GM12878 (cell line): Measurements from ENCODE around the gene MYO15A. TPM values are rescaled to one million over a fixed set of nuclear protein-coding genes. Genes with fewer than 3 reads are reported as not detected.

Experiments
- ATAC-seq: fragments of 200-7000 bp; cut with Tn5 transposase; 3 replicates; pipeline ENCODE4 v1.9.1; 2020; ENCODE audit warnings: mild to moderate bottlenecking, moderate library complexity
- BruUV-seq: library from RNA; stranded (reverse); fragments of 400-500 nt; replicated peaks from 2 replicates; lab custom pipeline; 2021; lab: Mats Ljungman, UMichigan
- CTCF ChIA-PET: fragments of 300-600 bp; sonication (Branson Sonifier 250); formaldehyde crosslinking; extraction: SDS; loops from one replicate; lab custom pipeline; 2021; ENCODE audit warnings: inconsistent platforms; lab: Yijun Ruan, JAX
- POLR2A ChIA-PET: fragments of 350-600 bp; formaldehyde crosslinking; extraction: SDS; loops from one replicate; lab custom pipeline; 2021; ENCODE audit warnings: inconsistent platforms; lab: Charles Lee
- RAD21 ChIA-PET: fragments of 300-600 bp; sonication (Branson Sonifier 250); formaldehyde crosslinking; loops from one replicate; lab custom pipeline; 2023; ENCODE audit warnings: antibody characterized with exemption; ENCODE audit not compliant: unreplicated experiment; lab: Charles Lee
- SMC1A ChIA-PET: fragments of 300-600 bp; sonication (Branson Sonifier 250); formaldehyde crosslinking; loops from one replicate; lab custom pipeline; 2023; ENCODE audit not compliant: unreplicated experiment, uncharacterized antibody; lab: Charles Lee
- DNase-seq: peaks from one replicate; pipeline ENCODE4 v3.0.0-alpha.2; 2011; ENCODE audit warnings: low read depth, low spot score
- FAIRE-seq: peaks from 3 replicates; lab custom pipeline; 2011; peaks lifted over from hg19 to GRCh38; lab: Jason Lieb, UNC
- H2AFZ ChIP-seq: 2 replicates; pipeline ENCODE4 v1.6.0; 2011; ENCODE audit warnings: low read depth, low read length, control low read depth; ENCODE audit not compliant: control insufficient read depth
- H3K27ac ChIP-seq: 2 replicates; pipeline ENCODE4 v1.5.1; 2011; ENCODE audit warnings: control low read depth; ENCODE audit not compliant: control insufficient read depth, insufficient read depth
- H3K27me3 ChIP-seq, 2 experiments: replicated peaks in 1 of 2; 2 replicates each; pipeline versions ENCODE4 v1.6.0 to v1.6.1; 2011; ENCODE audit warnings: low read length in 1 of 2; ENCODE audit not compliant: control insufficient read depth in 2 of 2, insufficient read depth in 2 of 2
- H3K36me3 ChIP-seq, 2 experiments: 2 replicates each; pipeline ENCODE4 v1.5.1; 2011; ENCODE audit warnings: low read length in 1 of 2; ENCODE audit not compliant: control insufficient read depth in 2 of 2, insufficient read depth in 2 of 2
- H3K4me1 ChIP-seq: 2 replicates; pipeline ENCODE4 v1.6.1; 2011; ENCODE audit warnings: mild to moderate bottlenecking, low read length, moderate library complexity, mixed read lengths; ENCODE audit not compliant: control insufficient read depth, insufficient read depth
- H3K4me2 ChIP-seq: 2 replicates; pipeline ENCODE4 v1.6.0; 2011; ENCODE audit warnings: control low read depth; ENCODE audit not compliant: control insufficient read depth, insufficient read depth
- H3K4me3 ChIP-seq: fragments of 200-600 bp; sonication (generic); 2 replicates; pipeline ENCODE4 v1.5.1; 2016
- H3K79me2 ChIP-seq: 2 replicates; pipeline ENCODE4 v1.6.0; 2011; ENCODE audit warnings: low read length; ENCODE audit not compliant: control insufficient read depth, insufficient read depth
- H3K9ac ChIP-seq: 2 replicates; pipeline ENCODE4 v1.8.0; 2011; ENCODE audit warnings: low read length, control low read depth, mixed read lengths; ENCODE audit not compliant: control insufficient read depth, insufficient read depth
- H3K9me3 ChIP-seq: replicated peaks from 3 replicates; pipeline ENCODE4 v1.5.1; 2011; ENCODE audit warnings: mild to moderate bottlenecking, low read length; ENCODE audit not compliant: control insufficient read depth, insufficient read depth
- H4K20me1 ChIP-seq: 2 replicates; pipeline ENCODE4 v1.6.0; 2011; ENCODE audit not compliant: control insufficient read depth, insufficient read depth
- BCLAF1 ChIP-seq: fragments of 450-650 bp; IDR thresholded peaks from 2 replicates; pipeline ENCODE4 v1.6.1; 2017; ENCODE audit warnings: antibody characterized with exemption, mild to moderate bottlenecking, moderate library complexity
- BHLHE40 ChIP-seq, 2 experiments: fragments of 450-650 bp in 1 of 2; IDR thresholded peaks; 2 replicates each; pipeline ENCODE4 v1.6.1; 2011 to 2017; ENCODE audit warnings: low read depth in 2 of 2, borderline replicate concordance in 1 of 2, improper control_type of control experiment in 1 of 2, low read length in 1 of 2, mild to moderate bottlenecking in 1 of 2
- TBL1XR1 ChIP-seq: IDR thresholded peaks from 2 replicates; pipeline ENCODE4 v1.6.1; 2012; ENCODE audit warnings: low read depth, low read length, improper control_type of control experiment
- WGBS: methylation state at CpG from one replicate; pipeline ENCODE4 v1.1.6; 2016; ENCODE audit warnings: low lambda C conversion rate; ENCODE audit not compliant: insufficient replicate concordance, insufficient coverage; ENCODE audit errors: missing lambda C conversion rate; 5-methylcytosine and 5-hydroxymethylcytosine counted together
- in situ Hi-C: fragments of 300-500 bp; cut with MboI; formaldehyde crosslinking; loops from 9 replicates; pipeline ENCODE4 v1.14.3; 2018; ENCODE audit warnings: mixed read lengths
- intact Hi-C: fragments of 100-400 bp; cut with micrococcal nuclease; formaldehyde crosslinking; loops from one replicate; pipeline ENCODE4 v1.14.2; 2022; ENCODE audit not compliant: unreplicated experiment
- polyA plus RNA-seq, 11 experiments: library from polyadenylated mRNA; depleted of rRNA in 4 of 11; unstranded in 6 of 11; stranded (reverse) in 5 of 11; fragments of >200 nt; fragmentation: Nextera tagmentation in 4 of 11; fragmentation: Illumina TruSeq in 1 of 11; extraction: Ambion mirVana in 4 of 11; extraction: Trizol in 1 of 11; gene quantifications; 1 replicate in 1 of 11; 2 replicates in 10 of 11; pipeline versions ENCODE4 v1.2.1 to v1.2.3, GENCODE V29; 2011 to 2016; ENCODE audit warnings: inconsistent platforms in 2 of 11, missing spikeins in 2 of 11, low read depth in 1 of 11
- total RNA-seq, 4 experiments: library from RNA; depleted of rRNA in 3 of 4; stranded (reverse); fragments of >200 nt in 3 of 4; fragmentation: Illumina TruSeq in 1 of 4; extraction: Trizol in 1 of 4; gene quantifications; 2 replicates each; pipeline versions ENCODE4 v1.2.1 to v1.2.3, GENCODE V29; 2013 to 2021

The MYO15A gene
- total and polyA plus RNA-seq, 10 of the 15 experiments (the other 5 are each of a cell fraction or from before 2014, with no cell fraction given) = 0.03 to 0.77 (median 0.21) TPM; not detected in 4

- no peak for TF ChIP-seq BCLAF1
- TF ChIP-seq TBL1XR1 = no peak
- no peak for TF ChIP-seq BHLHE40 (IDR thresholded peaks at IDR 0.05; ENCODE audit: borderline replicate concordance in 1 of 2, low read depth in 2 of 2, low read length in 1 of 2)
- Histone ChIP-seq H3K27me3 (no peaks in the 10 kb centered on the region), H3K36me3 (no peaks in the 10 kb centered on the region), H2AFZ (no peak overlapping the region), H3K9ac (no peak overlapping the region), H3K4me3 (no peak overlapping the region), H3K27ac (no peak overlapping the region), H3K9me3 (no peaks in the 10 kb centered on the region), H4K20me1 (no peaks in the 10 kb centered on the region), H3K4me2 (no peak overlapping the region), H3K4me1 (no peaks in the 10 kb centered on the region), H3K79me2 (no peaks in the 10 kb centered on the region)
- WGBS = 67% methylated on average over 3 of the region's 3 CpGs
- in situ Hi-C loops = no loop called here
- SMC1A ChIA-PET = interaction anchor here (0.9 to 2.1 kb wide), 6 partner anchors 38 to 76 kb away, joined by 3 to 9 read pairs (median 5); no protein-coding TSS in a partner anchor
- POLR2A ChIA-PET = no interaction called here
- intact Hi-C loops = no loop called here
- RAD21 ChIA-PET = interaction anchor here (1.3 to 4.3 kb wide), 4 partner anchors 16 to 73 kb away, joined by 4 to 28 read pairs (median 7); no protein-coding TSS in a partner anchor
- BruUV-seq = no TSS peak
- FAIRE-seq = no peak
- CTCF ChIA-PET = interaction anchor here (0.6 to 4.8 kb wide), 12 partner anchors 11 to 166 kb away, joined by 3 to 43 read pairs (median 5); partner anchors contain the start of gene ALKBH5
- ATAC-seq = no peak
- no peak for DNase-seq
Measured at GRCh38 chr17:18142417-18142816, 33.9 kb downstream of the MYO15A start.
